SH-SY5Y (cell line): ENCODE data around the gene PDK2.

ENCODE experiments used
- GATA2 ChIP-seq: IDR thresholded peaks from 2 replicates; pipeline ENCODE4 v1.6.1; 2011; ENCODE audit warnings: mild to moderate bottlenecking, low read depth, low read length
- GATA3 ChIP-seq: IDR thresholded peaks from 2 replicates; pipeline ENCODE4 v1.6.1; 2011; ENCODE audit warnings: low read depth, mild to moderate bottlenecking, low read length, moderate library complexity

DNA sequence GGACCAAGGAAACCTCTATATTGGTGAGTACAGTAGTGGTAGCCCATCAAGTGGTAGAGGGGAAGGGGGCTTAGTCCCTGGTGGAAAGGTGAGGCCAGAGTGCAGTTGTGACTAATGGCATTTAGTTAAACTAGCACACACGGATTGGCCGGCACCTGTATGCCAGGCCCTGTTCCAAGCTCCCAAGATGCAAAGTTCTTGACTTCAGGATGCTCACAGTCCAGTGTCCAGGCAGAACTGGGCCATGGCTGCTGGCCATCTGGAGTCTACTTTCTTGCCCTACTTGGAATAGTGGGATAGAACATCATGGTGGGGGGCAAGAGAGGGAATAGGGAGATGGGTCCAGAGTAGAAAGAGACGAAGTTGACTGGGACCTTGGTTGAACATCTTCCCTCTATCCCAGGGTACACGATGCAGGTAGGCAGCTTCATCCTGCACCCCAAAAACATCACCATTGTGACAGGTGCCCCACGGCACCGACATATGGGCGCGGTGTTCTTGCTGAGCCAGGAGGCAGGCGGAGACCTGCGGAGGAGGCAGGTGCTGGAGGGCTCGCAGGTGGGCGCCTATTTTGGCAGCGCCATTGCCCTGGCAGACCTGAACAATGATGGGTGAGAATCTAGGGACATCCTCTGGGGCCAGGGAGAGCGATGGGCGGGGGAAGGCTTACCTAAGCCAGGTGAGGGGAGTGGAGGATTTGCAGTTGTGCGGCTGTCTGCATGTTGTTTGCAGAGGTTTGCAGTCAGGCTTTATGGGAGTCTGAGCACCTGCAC lies 24.1 kb upstream of the PDK2 start:
- TF ChIP-seq GATA2 = no peak
- TF ChIP-seq GATA3 = no peak
